K562 (cell line): Measurements from ENCODE around the gene ACBD6. TPM values are rescaled to one million over a fixed set of nuclear protein-coding genes. Genes with fewer than 3 reads are reported as not detected.

Experiments
- ATAC-seq: fragments of 200-7000 bp; cut with Tn5 transposase; 3 replicates; pipeline ENCODE4 v1.9.1; 2020; ENCODE audit warnings: moderate library complexity
- BruUV-seq: library from RNA; stranded (reverse); fragments of 400-500 nt; replicated peaks from 2 replicates; lab custom pipeline; 2021; lab: Mats Ljungman, UMichigan
- CTCF ChIA-PET: fragments of 300-600 bp; formaldehyde crosslinking; extraction: SDS; loops from one replicate; lab custom pipeline; 2021; ENCODE audit warnings: low intra/inter-chr PET ratio; lab: Yijun Ruan, JAX
- POLR2A ChIA-PET: fragments of 300-600, 350-650 bp; sonication (Branson Sonifier 250); formaldehyde crosslinking; extraction: SDS; loops from one replicate; lab custom pipeline; 2021; ENCODE audit warnings: antibody characterized with exemption, inconsistent platforms; lab: Yijun Ruan, JAX
- DNase-seq, 4 experiments: peaks; one replicate each; pipeline versions ENCODE4 v3.0.0 to v3.0.0-alpha.2; 2011 to 2018; ENCODE audit warnings: low spot score in 3 of 4, mixed read lengths in 3 of 4; ENCODE audit errors: extremely low read depth in 1 of 4
- FAIRE-seq: peaks from 2 replicates; lab custom pipeline; 2011; peaks lifted over from hg19 to GRCh38; lab: Jason Lieb, UNC
- H2AFZ ChIP-seq: 2 replicates; pipeline ENCODE4 v1.6.0; 2011; ENCODE audit warnings: low read depth, low read length, control low read depth, inconsistent platforms
- H3K27ac ChIP-seq: fragments of 200-600 bp; 3 replicates; pipeline ENCODE4 v1.8.0; 2011; ENCODE audit warnings: low read depth, mild to moderate bottlenecking, control low read depth, inconsistent platforms, low read length, moderate library complexity, mixed read lengths; ENCODE audit errors: extremely low read depth
- H3K27me3 ChIP-seq, 2 experiments: fragments of 300-600 bp in 1 of 2; 2 replicates in 1 of 2; 3 replicates in 1 of 2; pipeline versions ENCODE4 v1.6.0 to v1.8.0; 2011; ENCODE audit warnings: inconsistent platforms in 2 of 2, low read length in 2 of 2, mild to moderate bottlenecking in 1 of 2, mixed read lengths in 1 of 2, moderate library complexity in 1 of 2; ENCODE audit not compliant: control insufficient read depth in 2 of 2, insufficient read depth in 2 of 2
- H3K36me3 ChIP-seq: fragments of 300-600 bp; 3 replicates; pipeline ENCODE4 v1.8.0; 2011; ENCODE audit warnings: mild to moderate bottlenecking, low read length, inconsistent platforms; ENCODE audit not compliant: control insufficient read depth, insufficient read depth
- H3K4me1 ChIP-seq, 2 experiments: fragments of 200-600 bp in 1 of 2; replicated peaks in 1 of 2; 2 replicates in 1 of 2; 3 replicates in 1 of 2; pipeline versions ENCODE4 v1.5.1 to v1.8.0; 2011; ENCODE audit warnings: inconsistent platforms in 2 of 2, low read length in 2 of 2, mild to moderate bottlenecking in 1 of 2, mixed read lengths in 1 of 2, moderate library complexity in 1 of 2; ENCODE audit not compliant: control insufficient read depth in 2 of 2, insufficient read depth in 2 of 2
- H3K4me2 ChIP-seq: 2 replicates; pipeline ENCODE4 v1.6.1; 2011; ENCODE audit warnings: low read length, control low read depth, inconsistent platforms, mixed read lengths; ENCODE audit not compliant: insufficient read depth
- H3K4me3 ChIP-seq: fragments of 200-600 bp; sonication (generic), shearing (Covaris generic); 2 replicates; pipeline ENCODE4 v1.5.1; 2016; ENCODE audit warnings: control low read depth, inconsistent platforms
- H3K79me2 ChIP-seq: fragments of 200-600 bp; 3 replicates; pipeline ENCODE4 v1.8.0; 2011; ENCODE audit warnings: low read length, inconsistent platforms; ENCODE audit not compliant: control insufficient read depth, insufficient read depth
- H3K9ac ChIP-seq, 2 experiments: 2 replicates each; pipeline versions ENCODE4 v1.6.0 to v1.6.1; 2011; ENCODE audit warnings: low read depth in 2 of 2, low read length in 2 of 2, control low read depth in 1 of 2, inconsistent platforms in 1 of 2, mild to moderate bottlenecking in 1 of 2, mixed read lengths in 1 of 2; ENCODE audit not compliant: insufficient read depth in 1 of 2
- H3K9me1 ChIP-seq: one replicate; pipeline ENCODE4 v1.6.0; 2011; ENCODE audit warnings: inconsistent platforms, mild to moderate bottlenecking, low read length, moderate library complexity; ENCODE audit not compliant: control insufficient read depth, insufficient read depth
- H3K9me3 ChIP-seq: replicated peaks from 2 replicates; pipeline ENCODE4 v1.5.1; 2011; ENCODE audit warnings: low read depth, low read length, inconsistent platforms; ENCODE audit not compliant: control insufficient read depth, insufficient read depth
- H4K20me1 ChIP-seq: replicated peaks from 2 replicates; pipeline ENCODE4 v1.6.1; 2011; ENCODE audit warnings: low read length, inconsistent platforms, mixed read lengths; ENCODE audit not compliant: control insufficient read depth, insufficient read depth
- ADNP ChIP-seq: fragments of 200-800 bp; sonication (Bioruptor generic); IDR thresholded peaks from 2 replicates; pipeline ENCODE4 v1.6.1; 2016; ENCODE audit warnings: missing genetic modification characterization, missing compliant biosample characterization
- ARID1B ChIP-seq: fragments of 450-650 bp; IDR thresholded peaks from 2 replicates; pipeline ENCODE4 v1.6.1; 2016; ENCODE audit warnings: antibody characterized with exemption, mild to moderate bottlenecking, inconsistent platforms
- CC2D1A ChIP-seq: fragments of 450-650 bp; IDR thresholded peaks from 2 replicates; pipeline ENCODE4 v1.6.1; 2017; ENCODE audit warnings: mild to moderate bottlenecking
- CXXC5 ChIP-seq: fragments of 250-450 bp; sonication (Bioruptor Pico); IDR thresholded peaks from 2 replicates; pipeline ENCODE4 v1.8.0; 2022; ENCODE audit warnings: inconsistent platforms, mild to moderate bottlenecking, moderate library complexity
- DEAF1 ChIP-seq: fragments of 450-650 bp; formaldehyde crosslinking; IDR thresholded peaks from 2 replicates; pipeline ENCODE4 v1.4.0; 2020; ENCODE audit warnings: mild to moderate bottlenecking, moderate library complexity
- DMBX1 ChIP-seq: fragments of 250-450 bp; sonication (Bioruptor Pico); IDR thresholded peaks from 2 replicates; pipeline ENCODE4 v1.8.0; 2022; ENCODE audit warnings: inconsistent platforms, mild to moderate bottlenecking, moderate library complexity, borderline replicate concordance
- EP400 ChIP-seq: fragments of 450-650 bp; IDR thresholded peaks from 2 replicates; pipeline ENCODE4 v1.6.1; 2017; ENCODE audit warnings: antibody characterized with exemption, mild to moderate bottlenecking, moderate library complexity
- GTF2F1 ChIP-seq: IDR thresholded peaks from 2 replicates; pipeline ENCODE4 v1.6.1; 2011; ENCODE audit warnings: low read depth, low read length, improper control_type of control experiment
- HNRNPH1 ChIP-seq: fragments of 200-400 bp; formaldehyde crosslinking; optimal IDR thresholded peaks from 2 replicates; pipeline ENCODE3; 2017; ENCODE audit warnings: low read depth, mild to moderate bottlenecking, low read length, moderate library complexity
- KLF16 ChIP-seq: IDR thresholded peaks from 2 replicates; pipeline ENCODE4 v1.6.1; 2016; ENCODE audit warnings: antibody characterized with exemption
- PHF21A ChIP-seq: fragments of 450-650 bp; IDR thresholded peaks from 2 replicates; pipeline ENCODE4 v1.6.1; 2017; ENCODE audit warnings: low read depth, borderline replicate concordance
- RAD21 ChIP-seq, 2 experiments: fragments of 250-450 bp in 1 of 2; fragments of 450-650 bp in 1 of 2; sonication (Bioruptor Pico) in 1 of 2; formaldehyde crosslinking in 1 of 2; IDR thresholded peaks in 1 of 2; conservative IDR thresholded peaks in 1 of 2; 2 replicates each; pipeline versions ENCODE4 v1.4.0 to v1.8.0; 2020 to 2022; ENCODE audit warnings: mild to moderate bottlenecking in 2 of 2, moderate library complexity in 1 of 2
- RBFOX2 ChIP-seq: fragments of 200-400 bp; formaldehyde crosslinking; IDR thresholded peaks from 2 replicates; pipeline ENCODE4 v1.6.1; 2017; ENCODE audit warnings: low read depth, mild to moderate bottlenecking, low read length, moderate library complexity
- SRSF3 ChIP-seq: fragments of 200-400 bp; formaldehyde crosslinking; IDR thresholded peaks from 2 replicates; pipeline ENCODE4 v1.6.1; 2016; ENCODE audit warnings: mild to moderate bottlenecking, low read length, moderate library complexity; ENCODE audit not compliant: insufficient read depth
- STAG1 ChIP-seq: sonication (generic); formaldehyde crosslinking; IDR thresholded peaks from 2 replicates; pipeline ENCODE4 v1.5.0; 2020; ENCODE audit warnings: missing genetic modification reagents, borderline replicate concordance
- TCF3 ChIP-seq: sonication (generic); formaldehyde crosslinking; IDR thresholded peaks from 2 replicates; pipeline ENCODE4 v1.4.0; 2020; ENCODE audit warnings: mild to moderate bottlenecking, missing genetic modification reagents
- TRIM24 ChIP-seq, 2 experiments: fragments of 450-650 bp; IDR thresholded peaks; 2 replicates each; pipeline ENCODE4 v1.6.1; 2016
- ZFPM2 ChIP-seq: fragments of 250-450 bp; sonication (Bioruptor Pico); IDR thresholded peaks from 2 replicates; pipeline ENCODE4 v1.5.1; 2022; ENCODE audit warnings: mild to moderate bottlenecking
- ZNF175 ChIP-seq: fragments of 200-800 bp; sonication (Bioruptor generic); IDR thresholded peaks from 2 replicates; pipeline ENCODE4 v1.6.1; 2016; ENCODE audit warnings: low read depth, mild to moderate bottlenecking, missing genetic modification characterization, missing compliant biosample characterization
- ZNF696 ChIP-seq: fragments of 250-450 bp; sonication (Bioruptor Pico); conservative IDR thresholded peaks from 2 replicates; pipeline ENCODE4 v1.4.0; 2020; ENCODE audit warnings: mild to moderate bottlenecking, moderate library complexity
- ZZZ3 ChIP-seq: fragments of 450-650 bp; IDR thresholded peaks from 2 replicates; pipeline ENCODE4 v1.6.1; 2016; ENCODE audit warnings: antibody characterized with exemption, mild to moderate bottlenecking, moderate library complexity
- WGBS: fragments of 100-300 bp; shearing (Covaris generic); methylation state at CpG from one replicate; pipeline ENCODE4 v1.1.6; 2016; ENCODE audit warnings: low coverage, mixed read lengths; ENCODE audit not compliant: insufficient coverage; ENCODE audit errors: missing lambda C conversion rate; 5-methylcytosine and 5-hydroxymethylcytosine counted together
- in situ Hi-C: fragments of 300-500 bp; cut with MboI; formaldehyde crosslinking; loops from 4 replicates; pipeline ENCODE4 v1.15.0; 2018; ENCODE audit warnings: inconsistent platforms, mixed read lengths
- intact Hi-C: fragments of 100-400 bp; cut with micrococcal nuclease; formaldehyde crosslinking; loops from 2 replicates; pipeline ENCODE4 v1.14.2; 2022
- polyA plus RNA-seq, 8 experiments: library from polyadenylated mRNA; depleted of rRNA in 4 of 8; stranded (reverse) in 5 of 8; unstranded in 3 of 8; fragments of >200 nt; fragmentation: Nextera tagmentation in 2 of 8; fragmentation: Illumina TruSeq in 1 of 8; extraction: Ambion mirVana in 2 of 8; extraction: Trizol in 1 of 8; gene quantifications; 2 replicates each; pipeline versions ENCODE4 v1.2.1 to v1.2.3, GENCODE V29; 2011 to 2014; ENCODE audit warnings: inconsistent platforms in 1 of 8, missing spikeins in 1 of 8
- total RNA-seq, 7 experiments: library from RNA; depleted of rRNA in 6 of 7; stranded (reverse); fragments of >200 nt in 6 of 7; fragmentation: Illumina TruSeq in 2 of 7; extraction: Trizol in 2 of 7; gene quantifications; 2 replicates each; pipeline versions ENCODE4 v1.2.1 to v1.2.3, GENCODE V29; 2011 to 2021; ENCODE audit warnings: low replicate concordance in 1 of 7

Gene ACBD6
- total and polyA plus RNA-seq, 9 of the 15 experiments (the other 6 are each of a cell fraction or from before 2014, with no cell fraction given): 16.9 to 107 (median 77.7) TPM

- peak; percentile 98 for ATAC-seq
- BruUV-seq: no TSS peak
- POLR2A ChIA-PET: interaction anchor here (0.6 to 2.9 kb wide), 12 partner anchors 8 to 602 kb away, joined by 3 to 19 read pairs (median 3); partner anchors contain the start of gene ACBD6
- TF ChIP-seq SRSF3 (no peak), ARID1B (0 out of 2 replicates have a peak, but pooled peaks have one; percentile 14), EP400 (peak; percentile 72), CXXC5 (CRISPR knock-in tag) (peak; percentile 34), TRIM24 (IDR thresholded peaks at IDR 0.05) (peak in 1 of 2 experiments; percentile 20; a peak in 1 of 4 replicates), CC2D1A (peak; percentile 62; the same call in 1 of the 2 replicates), PHF21A (peak; percentile 46; the same call in 1 of the 2 replicates), ZNF175 (peak; percentile 45; the same call in 1 of the 2 replicates), RAD21 (CRISPR knock-in tag; conservative IDR thresholded peaks at IDR 0.05 in 1 of 2, IDR thresholded peaks at IDR 0.05 in 1 of 2) (peak; percentile 98 to 99), DEAF1 (CRISPR knock-in tag) (peak; percentile 97), ZNF696 (CRISPR knock-in tag) (no peak), ADNP (tag) (no peak), DMBX1 (CRISPR knock-in tag) (peak; percentile 66; the same call in 1 of the 2 replicates), ZZZ3 (0 out of 2 replicates have a peak, but pooled peaks have one; percentile 41), STAG1 (CRISPR knock-in tag) (peak; percentile 92; the same call in 1 of the 2 replicates), TCF3 (CRISPR knock-in tag) (0 out of 2 replicates have a peak, but pooled peaks have one; percentile 3), HNRNPH1 (no peak), GTF2F1 (no peak), ZFPM2 (CRISPR knock-in tag) (0 out of 2 replicates have a peak, but pooled peaks have one; percentile 64), RBFOX2 (0 out of 2 replicates have a peak, but pooled peaks have one; percentile 41), KLF16 (0 out of 2 replicates have a peak, but pooled peaks have one; percentile 13)
These were observed 13.5 kb upstream of the ACBD6 start for GRCh38 chr1:180515857-180516388.

More at GRCh38 chr1:180515857-180516388, 13.5 kb upstream of the ACBD6 start:
- in situ Hi-C loops: no loop called here
- Histone ChIP-seq H3K79me2 (no peaks in the 10 kb centered on the region), H3K27ac (peak overlapping the region; percentile 10; the same call in 1 of the 3 replicates), H2AFZ (peak overlapping the region; percentile 79), H3K9me3 (no peaks in the 10 kb centered on the region), H3K36me3 (no peaks in the 10 kb centered on the region), H3K4me3 (no peak overlapping the region), H3K4me2 (no peak overlapping the region), H3K9me1 (no peaks in the 10 kb centered on the region), H3K9ac (peak overlapping the region in 1 of 2 experiments; percentile 22; a peak in 1 of 4 replicates), H3K4me1 (peaks cover 3 to 9% of the 10 kb centered on the region in 2 experiments; a peak in 3 of 5 replicates), H3K27me3 (no peaks in the 10 kb centered on the region), H4K20me1 (no peaks in the 10 kb centered on the region)
- 5% methylated on average over 8 of the region's 8 CpGs for WGBS
- DNase-seq: peak; percentile 82 to 95 (median 86)
- CTCF ChIA-PET: interaction anchor here (0.5 to 4.3 kb wide), 5 partner anchors 18 to 650 kb away, joined by 3 to 69 read pairs (median 8); no protein-coding TSS in a partner anchor
- peak; percentile 95 for FAIRE-seq
- intact Hi-C loops: loop anchor here (2.0 to 5.0 kb wide), 8 partner anchors 17 to 651 kb away; partner anchors contain the start of genes IER5 and XPR1
